H1 (cell line): ENCODE data around the gene ADAM23. TPM values are rescaled to one million over a fixed set of nuclear protein-coding genes. Genes with fewer than 3 reads are reported as not detected.

ENCODE experiments used
- CTCF ChIA-PET: fragments of 300-600 bp; sonication (Branson Sonifier 250); formaldehyde crosslinking; loops from one replicate; lab custom pipeline; 2021; ENCODE audit not compliant: partially characterized antibody; lab: Charles Lee
- POLR2A ChIA-PET: fragments of 300-600 bp; sonication (Branson Sonifier 250); formaldehyde crosslinking; loops from one replicate; lab custom pipeline; 2021; ENCODE audit warnings: inconsistent platforms; ENCODE audit not compliant: partially characterized antibody; lab: Charles Lee
- DNase-seq, 2 experiments: peaks; one replicate each; pipeline versions ENCODE4 v3.0.0 to v3.0.0-alpha.2; 2010 to 2022; ENCODE audit warnings: low spot score in 2 of 2, low read depth in 1 of 2, mixed read lengths in 1 of 2
- FAIRE-seq: peaks from 2 replicates; lab custom pipeline; 2011; peaks lifted over from hg19 to GRCh38; lab: Jason Lieb, UNC
- H2AFZ ChIP-seq: 2 replicates; pipeline ENCODE4 v1.8.1; 2012; ENCODE audit warnings: low read length, inconsistent platforms
- H2AK5ac ChIP-seq: 2 replicates; pipeline ENCODE4 v1.6.1; 2013; ENCODE audit warnings: low read depth, low read length
- H2BK120ac ChIP-seq: replicated peaks from 2 replicates; pipeline ENCODE3; 2013; ENCODE audit warnings: low read depth, low read length, inconsistent platforms
- H2BK12ac ChIP-seq: 2 replicates; pipeline ENCODE4 v1.6.1; 2013; ENCODE audit warnings: low read depth, low read length
- H2BK15ac ChIP-seq: 2 replicates; pipeline ENCODE4 v1.6.1; 2013; ENCODE audit warnings: low read length
- H2BK20ac ChIP-seq: 2 replicates; pipeline ENCODE4 v1.6.1; 2013; ENCODE audit warnings: low read length
- H2BK5ac ChIP-seq: 2 replicates; pipeline ENCODE4 v1.6.1; 2013; ENCODE audit warnings: low read depth, low read length
- H3K14ac ChIP-seq: 2 replicates; pipeline ENCODE4 v1.6.1; 2013; ENCODE audit warnings: inconsistent platforms; ENCODE audit not compliant: insufficient read length
- H3K18ac ChIP-seq: 2 replicates; pipeline ENCODE4 v1.6.1; 2013; ENCODE audit warnings: low read length; ENCODE audit errors: extremely low read depth
- H3K23ac ChIP-seq: 2 replicates; pipeline ENCODE4 v1.6.1; 2013; ENCODE audit warnings: inconsistent platforms; ENCODE audit not compliant: insufficient read length
- H3K23me2 ChIP-seq: 2 replicates; pipeline ENCODE4 v1.6.1; 2013; ENCODE audit warnings: low read depth, low read length
- H3K27ac ChIP-seq: 2 replicates; pipeline ENCODE4 v1.6.1; 2011; ENCODE audit warnings: low read depth, low read length, inconsistent platforms
- H3K27me3 ChIP-seq, 4 experiments: replicated peaks in 1 of 4; 1 replicate in 1 of 4; 2 replicates in 3 of 4; pipeline versions ENCODE4 v1.6.1 to v1.8.1; 2011 to 2013; ENCODE audit warnings: low read length in 3 of 4, mild to moderate bottlenecking in 3 of 4, inconsistent platforms in 2 of 4, mixed read lengths in 2 of 4, moderate library complexity in 1 of 4; ENCODE audit not compliant: control insufficient read depth in 3 of 4, insufficient read depth in 3 of 4; ENCODE audit errors: extremely low read depth in 1 of 4
- H3K36me3 ChIP-seq, 4 experiments: 2 replicates each; pipeline versions ENCODE4 v1.6.1 to v1.8.1; 2011 to 2013; ENCODE audit warnings: mild to moderate bottlenecking in 4 of 4, low read length in 3 of 4, moderate library complexity in 2 of 4, control low read depth in 1 of 4, inconsistent platforms in 1 of 4; ENCODE audit not compliant: insufficient read depth in 4 of 4, control insufficient read depth in 2 of 4
- H3K4ac ChIP-seq: replicated peaks from 2 replicates; pipeline ENCODE3; 2013; ENCODE audit warnings: low read length, low read depth, mixed read lengths, inconsistent platforms; ENCODE audit not compliant: insufficient read length
- H3K4me1 ChIP-seq, 4 experiments: replicated peaks in 1 of 4; 1 replicate in 1 of 4; 2 replicates in 3 of 4; pipeline versions ENCODE4 v1.6.1 to v1.8.1; 2011 to 2013; ENCODE audit warnings: low read length in 3 of 4, inconsistent platforms in 2 of 4, mixed read lengths in 1 of 4; ENCODE audit not compliant: insufficient read depth in 4 of 4, control insufficient read depth in 3 of 4
- H3K4me2 ChIP-seq, 2 experiments: 2 replicates each; pipeline versions ENCODE4 v1.6.1 to v1.8.1; 2011 to 2013; ENCODE audit warnings: low read depth in 2 of 2, low read length in 2 of 2, control low read depth in 1 of 2, inconsistent platforms in 1 of 2, mild to moderate bottlenecking in 1 of 2; ENCODE audit not compliant: insufficient read depth in 1 of 2
- H3K4me3 ChIP-seq, 4 experiments: fragments of 200-600, 300-600 bp in 1 of 4; sonication (generic), shearing (Covaris generic), sonication (Bioruptor Twin) in 1 of 4; 2 replicates each; pipeline versions ENCODE4 v1.5.1 to v1.8.1; 2011 to 2016; ENCODE audit warnings: low read length in 4 of 4, low read depth in 3 of 4, control low read depth in 2 of 4, inconsistent platforms in 2 of 4, mild to moderate bottlenecking in 2 of 4, mixed read lengths in 1 of 4, moderate library complexity in 1 of 4; ENCODE audit not compliant: insufficient read depth in 2 of 4; ENCODE audit errors: extremely low read depth in 1 of 4
- H3K56ac ChIP-seq: replicated peaks from 2 replicates; pipeline ENCODE3; 2013; ENCODE audit warnings: low read depth, mild to moderate bottlenecking, mixed read lengths, low read length, inconsistent platforms; ENCODE audit not compliant: insufficient read length
- H3K79me1 ChIP-seq: 2 replicates; pipeline ENCODE4 v1.6.1; 2013; ENCODE audit warnings: low read depth, low read length, control low read depth
- H3K79me2 ChIP-seq, 2 experiments: 2 replicates each; pipeline versions ENCODE4 v1.6.1 to v1.8.1; 2012 to 2013; ENCODE audit warnings: low read length in 2 of 2, mild to moderate bottlenecking in 2 of 2, inconsistent platforms in 1 of 2; ENCODE audit not compliant: insufficient read depth in 2 of 2, control insufficient read depth in 1 of 2
- H3K9ac ChIP-seq, 4 experiments: replicated peaks in 1 of 4; 1 replicate in 1 of 4; 2 replicates in 3 of 4; pipeline versions ENCODE4 v1.6.1 to v1.8.1; 2011 to 2013; ENCODE audit warnings: low read depth in 3 of 4, low read length in 3 of 4, control low read depth in 2 of 4, mild to moderate bottlenecking in 2 of 4, moderate library complexity in 2 of 4, inconsistent platforms in 1 of 4; ENCODE audit errors: extremely low read depth in 1 of 4
- H3K9me3 ChIP-seq, 2 experiments: 2 replicates each; pipeline versions ENCODE4 v1.6.1 to v1.8.1; 2012 to 2013; ENCODE audit warnings: mild to moderate bottlenecking in 2 of 2, moderate library complexity in 2 of 2, control low read depth in 1 of 2, inconsistent platforms in 1 of 2, low read depth in 1 of 2, low read length in 1 of 2, mixed read lengths in 1 of 2; ENCODE audit not compliant: insufficient read depth in 2 of 2
- H4K20me1 ChIP-seq, 2 experiments: replicated peaks in 1 of 2; 2 replicates each; pipeline versions ENCODE3 to v1.8.1; 2011 to 2013; ENCODE audit warnings: inconsistent platforms in 2 of 2, low read length in 2 of 2, mild to moderate bottlenecking in 1 of 2; ENCODE audit not compliant: insufficient read depth in 2 of 2, control insufficient read depth in 1 of 2
- H4K5ac ChIP-seq: 2 replicates; pipeline ENCODE4 v1.6.1; 2013; ENCODE audit warnings: low read length, low read depth, mixed read lengths, inconsistent platforms; ENCODE audit not compliant: insufficient read length
- H4K8ac ChIP-seq: 2 replicates; pipeline ENCODE4 v1.8.0; 2013; ENCODE audit warnings: mild to moderate bottlenecking, moderate library complexity, low read length, inconsistent platforms; ENCODE audit not compliant: insufficient read depth; ENCODE audit errors: extremely low read depth
- H4K91ac ChIP-seq: replicated peaks from 2 replicates; pipeline ENCODE3; 2013; ENCODE audit warnings: low read length, mixed read lengths, inconsistent platforms; ENCODE audit not compliant: insufficient read length
- GABPA ChIP-seq: IDR thresholded peaks from 2 replicates; pipeline ENCODE4 v1.6.1; 2011; ENCODE audit warnings: mild to moderate bottlenecking, low read length, moderate library complexity, borderline replicate concordance; ENCODE audit not compliant: insufficient read depth
- JUND ChIP-seq: IDR thresholded peaks from 2 replicates; pipeline ENCODE4 v1.6.1; 2011; ENCODE audit warnings: mild to moderate bottlenecking, improper control_type of control experiment, low read length
- KDM5A ChIP-seq: fragments of 200-600 bp; IDR thresholded peaks from 2 replicates; pipeline ENCODE4 v1.7.1; 2012; ENCODE audit warnings: mild to moderate bottlenecking, low read length, inconsistent platforms, mixed read lengths
- MAFK ChIP-seq: IDR thresholded peaks from 2 replicates; pipeline ENCODE4 v1.6.1; 2012; ENCODE audit warnings: low read depth, mild to moderate bottlenecking, improper control_type of control experiment, low read length
- POLR2AphosphoS5 ChIP-seq: IDR thresholded peaks from 2 replicates; pipeline ENCODE4 v1.6.1; 2011; ENCODE audit warnings: low read depth, low read length
- RNF2 ChIP-seq: fragments of 200-900, 300-1000 bp; sonication (generic); IDR thresholded peaks from 2 replicates; pipeline ENCODE4 v1.7.1; 2016; ENCODE audit warnings: borderline replicate concordance, low read depth, mild to moderate bottlenecking, antibody characterized with exemption, low read length; ENCODE audit not compliant: poor library complexity, severe bottlenecking; ENCODE audit errors: missing control alignments
- RXRA ChIP-seq: IDR thresholded peaks from 2 replicates; pipeline ENCODE4 v1.6.1; 2011; ENCODE audit warnings: low read depth, mild to moderate bottlenecking, low read length, moderate library complexity; ENCODE audit not compliant: insufficient read depth
- SIRT6 ChIP-seq: IDR thresholded peaks from one replicate; pipeline ENCODE4 v1.7.1; 2012; ENCODE audit warnings: low read length, inconsistent platforms
- TAF7 ChIP-seq: optimal IDR thresholded peaks from 2 replicates; pipeline ENCODE3; 2011; ENCODE audit warnings: low read depth, mild to moderate bottlenecking, inconsistent platforms, low read length, moderate library complexity, borderline replicate concordance
- TBP ChIP-seq: IDR thresholded peaks from 2 replicates; pipeline ENCODE4 v1.6.1; 2011; ENCODE audit warnings: low read depth, low read length, improper control_type of control experiment
- TEAD4 ChIP-seq: IDR thresholded peaks from 2 replicates; pipeline ENCODE4 v1.6.1; 2012; ENCODE audit warnings: low read depth, low read length, inconsistent platforms, mixed read lengths
- whole genome bisulfite sequencing, 2 experiments: shearing (Covaris generic) in 1 of 2; methylation state at CpG; one replicate each; pipeline versions ENCODE4 v1.1.6 to v1.1.7; 2013 to 2015; ENCODE audit warnings: low lambda C conversion rate in 2 of 2, mixed read lengths in 2 of 2, inconsistent platforms in 1 of 2, low coverage in 1 of 2, missing lambda C conversion rate in 1 of 2; ENCODE audit not compliant: insufficient replicate concordance in 2 of 2, insufficient coverage in 1 of 2, insufficient read length in 1 of 2; ENCODE audit errors: extremely low coverage in 1 of 2, missing lambda C conversion rate in 1 of 2; 5-methylcytosine and 5-hydroxymethylcytosine counted together
- polyA plus RNA-seq, 7 experiments: library from polyadenylated mRNA; depleted of rRNA in 3 of 7; stranded (reverse) in 5 of 7; unstranded in 2 of 7; fragments of >200 nt in 5 of 7; fragments of 200-250 nt in 2 of 7; gene quantifications; 1 replicate in 5 of 7; 2 replicates in 1 of 7; 4 replicates in 1 of 7; pipeline versions ENCODE4 v1.2.1 to v1.2.3, GENCODE V29; 2011 to 2013; ENCODE audit warnings: missing spikeins in 2 of 7, mixed read lengths in 2 of 7
- total RNA-seq: library from RNA; stranded (reverse); fragmentation: NEBNext Ultra II Directional; extraction: Animal tissue kit (Norgen Biotek cat#: 25700); gene quantifications from 2 replicates; pipeline ENCODE4 v1.2.1, GENCODE V29; 2021

Gene ADAM23
- total and polyA plus RNA-seq, 2 of the 8 experiments (the other 6 are each of a cell fraction or from before 2014, with no cell fraction given) = 9.9 to 20.8 TPM

GRCh38 chr2:206457188-206457634 lies 13.9 kb downstream of the ADAM23 start:
- H4K5ac ChIP-seq = no peak overlapping the region
- no peaks in the 10 kb centered on the region for H3K27me3 ChIP-seq
- CTCF ChIA-PET = interaction anchor here (0.6 to 1.2 kb wide), 4 partner anchors 28 to 1718 kb away, joined by 3 to 4 read pairs (median 3); no protein-coding TSS in a partner anchor
- H2BK20ac ChIP-seq = no peak overlapping the region
- H3K9me3 ChIP-seq = no peaks in the 10 kb centered on the region
- H4K91ac ChIP-seq = no peak overlapping the region
- no peak overlapping the region for H3K27ac ChIP-seq
- no peak overlapping the region for H3K14ac ChIP-seq
- DNase-seq (no peak), FAIRE-seq (no peak)
- no peak overlapping the region for H2BK15ac ChIP-seq
- peaks cover 0 to 6% (median 3%) of the 10 kb centered on the region in 4 experiments; a peak in 4 of 7 replicates for H3K4me1 ChIP-seq
- no peak overlapping the region for H3K9ac ChIP-seq
- H2BK12ac ChIP-seq = no peak overlapping the region
- 87% methylated on average over 2 of the region's 2 CpGs; no CpG with 5 or more reads in 1 of the 2 experiments for WGBS, 2 experiments
- H2AK5ac ChIP-seq = no peak overlapping the region
- no peak overlapping the region for H3K18ac ChIP-seq
- peaks cover 0 to under 1% of the 10 kb centered on the region in 2 experiments for H4K20me1 ChIP-seq
- no peak overlapping the region for H2BK5ac ChIP-seq
- no peaks in the 10 kb centered on the region; a peak in 1 of 8 replicates for H3K36me3 ChIP-seq
- H3K79me2 ChIP-seq = no peaks in the 10 kb centered on the region
- no peak overlapping the region for H2AFZ ChIP-seq
- H2BK120ac ChIP-seq = no peak overlapping the region
- no peak for TF ChIP-seq JUND
- no peak for TF ChIP-seq RNF2
- TF ChIP-seq GABPA = no peak
- TF ChIP-seq MAFK = no peak
- no peak for TF ChIP-seq TEAD4
- no peak for TF ChIP-seq SIRT6
- no peak for TF ChIP-seq RXRA
- no peak for TF ChIP-seq TBP
- TF ChIP-seq KDM5A = no peak
- no peak for TF ChIP-seq TAF7
- TF ChIP-seq POLR2AphosphoS5 = no peak
- no peak overlapping the region for H4K8ac ChIP-seq
- no peak overlapping the region for H3K23ac ChIP-seq
- H3K79me1 ChIP-seq = no peaks in the 10 kb centered on the region
- no peak overlapping the region for H3K4me2 ChIP-seq
- no peaks in the 10 kb centered on the region for H3K23me2 ChIP-seq
- POLR2A ChIA-PET = no interaction called here
- H3K56ac ChIP-seq = no peak overlapping the region
- H3K4me3 ChIP-seq = no peak overlapping the region
- no peak overlapping the region for H3K4ac ChIP-seq
